Type B pancreatic cell (in vitro differentiated cells): ENCODE measurements around the gene NUP160. TPM values are rescaled to one million over a fixed set of nuclear protein-coding genes. Genes with fewer than 3 reads are reported as not detected.

ENCODE experiments used
- DNase-seq: peaks from one replicate; pipeline ENCODE4 v3.0.0; 2021; ENCODE audit warnings: mixed read lengths; ENCODE audit not compliant: unreplicated experiment; ENCODE audit errors: extremely low spot score
- H3K27ac Mint-ChIP-seq: 2 replicates; pipeline ENCODE4 v1.8.0; 2021; ENCODE audit warnings: mild to moderate bottlenecking, mixed read lengths
- H3K27me3 Mint-ChIP-seq: 2 replicates; pipeline ENCODE4 v1.8.0; 2021; ENCODE audit warnings: mixed read lengths
- H3K36me3 Mint-ChIP-seq: 2 replicates; pipeline ENCODE4 v1.8.0; 2021; ENCODE audit warnings: mixed read lengths
- H3K4me1 Mint-ChIP-seq: one replicate; pipeline ENCODE4 v1.8.0; 2021; ENCODE audit warnings: mixed read lengths; ENCODE audit not compliant: unreplicated experiment
- H3K4me3 Mint-ChIP-seq: 2 replicates; pipeline ENCODE4 v1.8.0; 2021; ENCODE audit warnings: mild to moderate bottlenecking, mixed read lengths
- H3K9me3 Mint-ChIP-seq: 2 replicates; pipeline ENCODE4 v1.8.0; 2021; ENCODE audit warnings: mixed read lengths
- CTCF ChIP-seq: fragments of 200-600 bp; sonication (generic); conservative IDR thresholded peaks from 2 replicates; pipeline ENCODE4 v1.5.0; 2021; ENCODE audit warnings: antibody characterized with exemption, mild to moderate bottlenecking
- total RNA-seq: library from RNA; stranded (reverse); gene quantifications from 2 replicates; pipeline ENCODE4 v1.2.1, GENCODE V29; 2021; ENCODE audit warnings: low replicate concordance

Gene NUP160
- total RNA-seq, 1 donor from 2014 or later = 69.9 TPM

DNA sequence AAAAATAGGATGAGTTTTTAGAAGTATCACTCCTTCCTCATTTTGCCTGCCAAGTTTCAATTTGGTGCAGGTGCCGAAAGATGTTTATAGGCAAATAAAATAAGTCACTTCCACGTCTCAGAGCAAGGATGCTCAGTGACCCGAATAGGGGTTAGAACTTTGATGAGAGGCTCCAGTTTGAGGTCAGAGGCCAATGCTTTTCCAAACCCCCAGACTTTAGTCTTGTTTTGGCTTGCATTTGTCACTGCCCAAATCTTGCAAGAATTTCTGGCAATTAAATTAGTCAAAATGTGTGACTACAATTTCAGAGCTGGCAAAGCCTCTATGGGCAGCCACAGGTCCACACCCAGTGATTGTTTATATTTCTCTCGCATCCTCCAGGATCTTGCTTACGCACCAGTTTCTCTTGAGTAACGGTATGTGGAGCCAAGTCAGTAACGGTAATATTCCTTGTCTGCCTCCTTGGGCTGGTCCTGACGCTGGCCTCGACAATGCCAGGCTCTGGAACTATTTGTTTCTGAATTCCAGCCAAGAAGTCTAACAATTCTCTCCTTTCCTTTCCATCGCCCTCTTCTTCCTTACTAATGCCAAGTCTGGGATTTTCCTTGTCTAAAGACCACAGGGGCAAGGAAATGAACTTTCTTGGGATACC is 9.9 kb upstream of the NUP160 start:
- Mint-ChIP-seq H3K27me3 (no peaks in the 10 kb centered on the region), H3K9me3 (no peaks in the 10 kb centered on the region), H3K4me1 (peaks cover 7% of the 10 kb centered on the region), H3K4me3 (no peak overlapping the region), H3K27ac (no peak overlapping the region), H3K36me3 (no peaks in the 10 kb centered on the region)
- no peak for TF ChIP-seq CTCF
- no peak for DNase-seq

DNA sequence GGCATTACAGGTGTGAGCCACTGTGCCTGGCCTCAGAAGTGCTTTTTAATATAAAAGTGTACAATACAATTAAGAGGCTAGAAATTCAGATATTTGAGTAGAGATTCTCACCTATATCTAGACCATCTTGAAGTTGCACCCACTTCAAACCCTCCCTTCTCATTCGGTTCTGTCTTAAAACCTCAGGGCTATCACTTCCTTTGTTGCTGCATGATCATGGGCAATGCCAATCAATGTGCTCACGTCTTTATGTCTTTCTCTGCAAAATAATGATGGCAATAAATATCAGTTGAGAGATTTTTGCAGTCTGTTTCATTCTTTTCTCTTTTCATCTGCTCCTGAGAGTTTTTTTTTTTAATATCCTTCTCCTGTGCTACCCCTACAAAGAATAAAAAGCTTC is 9.3 kb upstream of the NUP160 start:
- TF ChIP-seq CTCF = no peak
- Mint-ChIP-seq H3K4me3 (no peak overlapping the region), H3K27me3 (no peaks in the 10 kb centered on the region), H3K27ac (no peak overlapping the region), H3K36me3 (no peaks in the 10 kb centered on the region), H3K9me3 (no peaks in the 10 kb centered on the region), H3K4me1 (peaks cover 7% of the 10 kb centered on the region)
- DNase-seq = no peak

DNA sequence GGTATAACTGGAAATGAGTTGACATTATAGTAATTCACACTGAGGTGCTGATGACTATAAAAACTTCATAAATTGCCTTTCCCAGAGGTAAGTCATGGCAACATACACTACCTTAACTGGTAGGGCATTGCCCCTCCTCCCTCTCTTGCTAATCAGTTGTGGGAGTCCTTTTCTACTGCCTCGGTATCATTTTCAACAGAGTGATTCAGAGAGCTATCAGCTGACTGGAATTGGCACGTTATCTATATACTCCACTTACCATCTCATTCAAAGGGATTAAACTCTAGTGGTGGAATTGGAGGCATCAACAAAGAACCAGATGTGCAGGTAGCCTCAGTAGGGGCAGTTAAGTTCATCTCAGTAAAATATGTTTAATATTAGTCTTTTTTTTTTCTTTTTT is 8.0 kb upstream of the NUP160 start:
- no peak for TF ChIP-seq CTCF
- H3K4me3 Mint-ChIP-seq = no peak overlapping the region
- no peaks in the 10 kb centered on the region for H3K36me3 Mint-ChIP-seq
- DNase-seq = no peak
- no peaks in the 10 kb centered on the region for H3K27me3 Mint-ChIP-seq
- H3K27ac Mint-ChIP-seq = no peak overlapping the region
- H3K9me3 Mint-ChIP-seq = no peaks in the 10 kb centered on the region
- peaks cover 7% of the 10 kb centered on the region for H3K4me1 Mint-ChIP-seq

DNA sequence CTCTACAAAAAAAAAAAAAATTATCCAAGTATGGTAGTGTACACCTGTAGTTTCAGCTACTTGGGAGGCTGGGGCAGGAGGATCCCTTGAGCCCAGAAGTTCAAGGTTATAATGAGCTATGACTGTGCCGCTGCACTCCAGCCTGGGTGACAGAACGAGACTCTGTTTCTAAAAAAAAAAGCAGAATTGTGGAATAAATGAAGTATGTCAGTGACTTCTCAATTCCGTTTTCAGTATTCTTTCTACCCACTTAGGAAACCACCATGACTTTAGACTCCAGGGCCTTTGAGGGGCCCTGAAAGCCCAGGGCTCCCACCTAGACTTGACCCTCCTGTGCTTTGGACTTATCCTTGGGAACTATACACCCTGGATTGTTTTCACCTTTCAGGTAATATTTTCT is 6.5 kb upstream of the NUP160 start:
- H3K4me1 Mint-ChIP-seq = no peaks in the 10 kb centered on the region
- DNase-seq = no peak
- H3K27me3 Mint-ChIP-seq = no peaks in the 10 kb centered on the region
- no peak overlapping the region for H3K27ac Mint-ChIP-seq
- no peak for TF ChIP-seq CTCF
- no peaks in the 10 kb centered on the region for H3K9me3 Mint-ChIP-seq
- H3K36me3 Mint-ChIP-seq = no peaks in the 10 kb centered on the region
- no peak overlapping the region for H3K4me3 Mint-ChIP-seq

GRCh38 chr11:47852053-47852452 is 3.9 kb upstream of the NUP160 start:
- Mint-ChIP-seq H3K4me3 (no peak overlapping the region), H3K36me3 (peaks cover 2% of the 10 kb centered on the region), H3K27me3 (no peaks in the 10 kb centered on the region), H3K4me1 (peaks cover 9% of the 10 kb centered on the region), H3K9me3 (no peaks in the 10 kb centered on the region), H3K27ac (peak overlapping the region; percentile 54)
- no peak for TF ChIP-seq CTCF
- no peak for DNase-seq

GRCh38 chr11:47850337-47850736 is 2.2 kb upstream of the NUP160 start:
- no peaks in the 10 kb centered on the region for H3K9me3 Mint-ChIP-seq
- H3K4me3 Mint-ChIP-seq = peak overlapping the region; percentile 60
- H3K4me1 Mint-ChIP-seq = peaks cover 18% of the 10 kb centered on the region
- H3K27ac Mint-ChIP-seq = peak overlapping the region; percentile 47
- H3K27me3 Mint-ChIP-seq = no peaks in the 10 kb centered on the region
- no peak for TF ChIP-seq CTCF
- H3K36me3 Mint-ChIP-seq = peaks cover 14% of the 10 kb centered on the region
- DNase-seq = no peak
